ENCODE data around the gene AKR1B15. TPM values are rescaled to one million over a fixed set of nuclear protein-coding genes. Genes with fewer than 3 reads are reported as not detected.

The AKR1B15 gene
- total and polyA plus RNA-seq, 2 of the 4 experiments (the other 2 are of a cell fraction) = not detected

GRCh38 chr7:134502463-134503371, 46.2 kb upstream of the AKR1B15 start:
- Histone ChIP-seq H4K5ac (ENCODE audit: low read depth, low read length) (peak overlapping the region; percentile 27; the same call in 1 of the 2 replicates), H2BK5ac (ENCODE audit: low read depth, low read length, poor library complexity, severe bottlenecking) (peak overlapping the region; percentile 10), H2AK5ac (ENCODE audit: low read depth, low read length) (no peak overlapping the region), H3K79me1 (ENCODE audit: low read depth in 1 of 2, low read length in 2 of 2) (no peaks in the 10 kb centered on the region), H3K27ac (ENCODE audit: insufficient read depth, low read length) (peak overlapping the region; percentile 12; the same call in 1 of the 2 replicates), H3K27me3 (ENCODE audit: control insufficient read depth, insufficient read depth, low read length) (no peaks in the 10 kb centered on the region), H3K18ac (ENCODE audit: low read depth, low read length) (peak overlapping the region; percentile 50; the same call in 1 of the 2 replicates), H3K4me3 (ENCODE audit: insufficient read depth, low read depth, low read length) (no peak overlapping the region), H3K23ac (ENCODE audit: low read depth, low read length) (no peak overlapping the region), H3K9ac (ENCODE audit: low read depth, low read length) (no peak overlapping the region), H3K14ac (replicated peaks; ENCODE audit: low read depth, low read length) (peak overlapping the region; percentile 58; the same call in 1 of the 2 replicates), H2BK15ac (ENCODE audit: low read depth, low read length) (peak overlapping the region; percentile 96; the same call in 2 of the 3 replicates), H4K20me1 (ENCODE audit: insufficient read depth, low read length) (no peaks in the 10 kb centered on the region), H3K4me2 (ENCODE audit: low read depth, low read length) (peak overlapping the region; percentile 23; the same call in 1 of the 2 replicates), H3K4ac (ENCODE audit: low read depth, low read length) (peak overlapping the region; percentile 41; the same call in 1 of the 2 replicates), H3K56ac (ENCODE audit: extremely low read depth, insufficient read depth, low read length) (no peak overlapping the region), H3K9me1 (ENCODE audit: insufficient read depth, low read length) (no peaks in the 10 kb centered on the region), H4K8ac (ENCODE audit: low read depth in 2 of 2, low read length in 2 of 2) (peak overlapping the region in 1 of 2 experiments; percentile 81; a peak in 1 of 4 replicates), H4K91ac (ENCODE audit: insufficient read depth, low read depth, low read length) (no peak overlapping the region), H2AFZ (replicated peaks; ENCODE audit: low read length, poor library complexity) (peak overlapping the region; percentile 33), H2BK20ac (ENCODE audit: low read depth, low read length) (peak overlapping the region; percentile 55; the same call in 1 of the 2 replicates), H3K36me3 (ENCODE audit: control insufficient read depth, insufficient read depth, low read length) (no peaks in the 10 kb centered on the region), H2BK120ac (ENCODE audit: low read depth, low read length) (peak overlapping the region; percentile 88; the same call in 1 of the 2 replicates), H3K9me3 (ENCODE audit: control insufficient read depth, insufficient read depth, low read length) (no peaks in the 10 kb centered on the region), H2AK9ac (replicated peaks; ENCODE audit: low read depth, low read length, poor library complexity) (no peak overlapping the region), H3K4me1 (ENCODE audit: control insufficient read depth, insufficient read depth, low read length) (peaks cover 5% of the 10 kb centered on the region)
- intact Hi-C loops (cut with micrococcal nuclease) (no loop called here), dilution Hi-C loops (cut with HindIII; ENCODE audit: low sequenced_read_pairs, unreplicated experiment) (no loop called here), in situ Hi-C loops (cut with MboI; ENCODE audit: low sequenced_read_pairs) (no loop called here)
- CTCF ChIA-PET = no interaction called here
- no CpG with 5 or more reads among the region's 3 CpGs for WGBS, 2 experiments (ENCODE audit: extremely low coverage in 2 of 2, insufficient read length in 1 of 2)
- POLR2A ChIA-PET (ENCODE audit: unreplicated experiment) = no interaction called here
- TF ChIP-seq CEBPB (IDR thresholded peaks at IDR 0.05; ENCODE audit: low read depth, low read length) (peak; percentile 86), RCOR1 (IDR thresholded peaks at IDR 0.05; ENCODE audit: insufficient replicate concordance, low read length) (no peak), RAD21 (IDR thresholded peaks at IDR 0.05; ENCODE audit: low read length) (no peak)
- TF ChIP-seq, protein P1, sequence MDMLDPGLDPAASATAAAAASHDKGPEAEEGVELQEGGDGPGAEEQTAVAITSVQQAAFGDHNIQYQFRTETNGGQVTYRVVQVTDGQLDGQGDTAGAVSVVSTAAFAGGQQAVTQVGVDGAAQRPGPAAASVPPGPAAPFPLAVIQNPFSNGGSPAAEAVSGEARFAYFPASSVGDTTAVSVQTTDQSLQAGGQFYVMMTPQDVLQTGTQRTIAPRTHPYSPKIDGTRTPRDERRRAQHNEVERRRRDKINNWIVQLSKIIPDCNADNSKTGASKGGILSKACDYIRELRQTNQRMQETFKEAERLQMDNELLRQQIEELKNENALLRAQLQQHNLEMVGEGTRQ (IDR thresholded peaks at IDR 0.05; ENCODE audit: low read depth, low read length) = peak; percentile 79
- DNase-seq (peak; percentile 65), ATAC-seq (ENCODE audit: low read depth) (peak; percentile 65)
- BruUV-seq (replicated peaks) = no TSS peak
